GM18505 (cell line): ENCODE data around the gene PGBD5.

Source experiments
- ATAC-seq: cut with Tn5 transposase; IDR thresholded peaks from one replicate; pipeline ENCODE4 v1.9.1; 2021; ENCODE audit not compliant: unreplicated experiment
- POLR2A ChIP-seq: IDR thresholded peaks from 4 replicates; pipeline ENCODE4 v1.6.1; 2011; ENCODE audit warnings: borderline replicate concordance; ENCODE audit not compliant: insufficient read depth, insufficient read length; ENCODE audit errors: extremely low read depth

PGBD5 gene

DNA sequence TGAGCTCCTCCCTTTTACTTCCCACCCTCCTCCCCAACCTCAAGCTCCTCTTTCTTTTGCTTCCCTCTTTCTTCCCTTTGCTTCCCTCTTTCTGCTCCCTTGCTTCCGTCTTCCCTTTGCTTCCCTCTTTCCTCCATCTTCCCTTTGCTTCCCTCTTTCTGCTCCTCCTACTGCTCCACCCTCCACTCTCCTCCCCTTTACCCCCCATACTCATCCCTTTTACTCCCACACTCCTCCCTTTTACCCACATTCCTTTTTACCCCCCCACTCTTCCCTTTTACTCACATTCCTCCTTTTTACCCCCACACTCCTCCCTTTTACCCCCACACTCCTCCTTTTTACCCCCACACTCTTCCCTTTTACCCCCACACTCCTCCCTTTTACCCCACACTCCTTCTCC is 30.2 kb downstream of the PGBD5 start:
- no peak for TF ChIP-seq POLR2A
- ATAC-seq = no peak

DNA sequence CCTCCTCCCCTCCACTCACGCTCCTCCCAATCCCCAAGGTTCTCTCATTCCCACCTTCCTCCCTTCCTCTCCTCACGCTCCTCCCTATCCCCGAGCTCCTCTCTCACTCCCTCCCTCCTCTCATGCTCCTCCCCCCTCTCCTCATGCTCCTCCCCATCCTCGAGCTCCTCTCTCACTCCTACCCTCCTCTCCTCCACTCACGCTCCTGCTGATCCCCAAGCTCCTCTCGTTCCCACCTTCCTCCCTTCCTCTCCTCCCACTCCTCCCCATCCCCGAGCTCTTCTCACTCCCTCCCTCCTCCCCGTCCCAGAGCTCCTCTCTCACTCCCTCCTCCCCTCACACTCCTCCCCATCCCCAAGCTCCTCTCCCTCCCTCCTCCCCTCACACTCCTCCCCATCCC is 31.4 kb downstream of the PGBD5 start:
- TF ChIP-seq POLR2A = no peak
- ATAC-seq = no peak

DNA sequence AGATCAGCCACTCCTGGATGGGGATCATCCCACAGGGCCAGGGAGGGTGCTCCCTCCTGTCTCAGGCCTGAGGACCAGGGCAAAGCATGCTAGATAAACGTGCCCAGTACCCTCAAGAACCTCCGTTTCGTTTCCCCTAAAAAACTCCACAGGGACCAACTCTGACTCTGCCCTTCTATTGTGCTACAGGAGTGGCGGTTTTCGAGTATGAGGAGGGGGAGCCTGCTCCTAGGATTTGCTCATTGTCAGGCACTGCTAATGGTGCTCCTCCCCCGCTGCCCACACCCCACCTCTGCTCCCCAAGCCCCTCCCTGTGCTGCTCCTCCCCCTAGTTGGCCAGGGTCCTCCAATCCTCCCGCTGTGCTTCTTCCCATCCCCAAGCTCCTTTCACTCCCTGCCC is 32.0 kb downstream of the PGBD5 start:
- TF ChIP-seq POLR2A = no peak
- no peak for ATAC-seq

DNA sequence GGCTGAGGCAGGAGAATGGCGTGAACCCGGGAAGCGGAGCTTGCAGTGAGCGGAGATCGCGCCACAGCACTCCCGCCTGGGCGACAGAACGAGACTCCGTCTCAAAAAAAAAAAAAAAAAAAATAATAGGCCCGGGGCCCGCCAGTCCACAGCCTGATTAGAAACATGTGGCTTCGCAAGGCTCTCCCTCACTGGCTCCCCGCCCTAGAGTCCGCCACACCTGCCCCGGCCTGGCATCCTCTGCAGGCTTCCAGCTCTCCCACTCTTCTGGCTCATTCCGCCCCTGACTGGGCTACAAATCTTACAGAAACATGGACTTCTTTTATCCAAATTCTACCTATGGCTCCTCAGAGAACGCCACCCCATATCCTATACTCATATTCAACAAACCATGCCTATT is 32.4 kb downstream of the PGBD5 start:
- ATAC-seq = no peak
- no peak for TF ChIP-seq POLR2A

DNA sequence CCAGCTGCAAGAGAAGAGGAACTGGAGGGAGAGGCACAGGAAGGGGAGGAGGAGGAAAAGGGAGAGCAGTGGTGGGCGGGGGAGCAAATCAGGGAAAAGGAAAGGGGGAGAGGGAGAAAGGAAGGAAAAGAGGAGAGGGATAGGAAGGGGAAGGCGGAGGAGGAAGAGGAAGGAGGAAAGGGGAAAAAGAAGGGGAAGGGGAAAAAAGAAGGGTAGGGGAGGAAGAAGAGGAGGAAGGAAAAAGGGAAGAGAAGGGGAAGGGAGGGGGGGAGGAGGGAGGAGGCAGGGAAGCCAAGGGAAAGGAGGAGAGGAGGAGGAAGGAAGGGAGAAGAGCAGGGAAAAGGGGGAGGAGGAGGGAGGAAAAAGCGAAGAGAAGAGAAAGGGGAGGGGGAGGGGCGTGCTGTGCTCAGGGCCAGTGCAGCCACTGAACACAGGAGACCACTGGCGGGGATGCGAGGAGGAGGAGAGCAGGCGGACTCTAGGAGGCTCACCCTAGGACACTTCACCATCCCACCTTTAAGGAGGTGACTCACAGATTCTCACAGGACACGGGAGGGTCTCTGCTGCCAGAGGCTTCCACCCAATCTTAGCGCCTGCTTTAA is 33.1 kb downstream of the PGBD5 start:
- ATAC-seq = no peak
- no peak for TF ChIP-seq POLR2A

DNA sequence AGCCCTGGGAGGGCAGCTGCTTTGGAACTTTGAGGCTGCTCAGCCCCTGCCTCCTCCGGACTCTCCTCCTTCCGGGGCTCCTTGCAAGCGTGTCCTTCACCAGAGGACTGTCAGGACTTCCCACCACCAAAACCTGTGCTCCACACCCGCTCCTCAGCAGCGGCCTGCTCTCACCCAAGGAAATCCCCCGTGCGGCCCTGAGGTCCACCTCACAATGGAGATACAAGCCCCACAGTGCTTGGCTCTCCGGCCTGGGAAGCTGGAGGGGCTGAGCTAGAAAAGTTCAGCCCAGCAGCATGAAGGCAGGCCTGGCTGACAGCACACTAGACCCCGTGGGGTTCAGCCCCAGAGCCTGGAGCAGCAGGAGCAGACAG is 33.6 kb downstream of the PGBD5 start:
- no peak for TF ChIP-seq POLR2A
- ATAC-seq = no peak

DNA sequence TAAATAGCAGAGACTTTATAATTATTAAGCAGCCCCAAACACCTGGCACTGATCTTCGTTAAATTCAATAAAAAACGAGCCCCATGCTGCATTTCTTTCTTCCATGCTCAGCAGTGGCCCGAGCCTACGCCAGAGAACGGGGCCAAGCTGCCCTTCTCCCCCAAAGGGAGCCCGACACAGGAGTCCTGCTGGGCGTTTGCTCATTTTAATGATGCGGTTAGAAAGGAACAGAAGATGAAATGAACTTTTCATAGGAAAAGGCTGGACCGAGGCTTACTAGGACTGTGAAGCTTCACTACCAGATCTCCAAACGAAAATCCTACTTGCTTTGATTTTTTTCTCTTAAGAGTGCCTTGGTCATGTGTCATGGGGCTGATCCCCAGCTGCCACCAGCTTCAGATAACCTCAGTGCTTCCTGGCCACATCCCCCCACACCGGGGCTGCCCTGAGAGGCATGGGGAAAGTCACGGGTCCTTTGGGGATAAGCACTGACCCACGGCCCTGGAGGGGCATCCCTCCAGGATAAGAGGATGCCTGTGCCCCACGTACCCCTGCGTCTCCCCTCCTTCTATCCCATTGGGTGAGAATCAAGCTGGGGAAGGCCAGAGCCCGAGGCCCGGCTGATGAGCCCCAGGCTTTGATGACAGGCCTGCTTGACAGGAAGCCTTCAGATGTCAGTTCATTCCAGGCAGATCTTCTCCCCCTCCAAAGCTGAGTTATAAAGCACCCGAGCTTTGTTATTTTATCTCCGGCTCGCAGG is 34.2 kb downstream of the PGBD5 start:
- TF ChIP-seq POLR2A = no peak
- ATAC-seq = no peak

DNA sequence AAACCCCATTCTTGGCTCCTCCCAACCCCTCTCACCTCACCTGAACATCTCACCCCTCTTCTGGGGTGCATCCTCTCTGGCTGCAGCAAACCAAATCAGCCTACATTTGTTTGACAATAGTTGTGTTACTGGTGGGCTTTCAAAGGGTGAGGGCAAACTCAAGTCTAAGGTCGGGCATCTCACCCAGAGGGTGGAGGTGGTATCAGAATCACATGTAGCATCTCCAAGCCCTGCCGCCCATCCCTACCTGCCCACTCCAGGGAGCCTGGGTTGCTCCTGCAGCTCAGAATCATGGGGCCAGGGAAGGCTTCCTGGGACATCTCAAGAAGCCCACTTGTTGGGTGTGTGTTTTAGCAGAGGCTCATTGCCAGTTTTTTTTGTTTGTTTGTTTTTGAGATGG is 35.8 kb downstream of the PGBD5 start:
- no peak for ATAC-seq
- no peak for TF ChIP-seq POLR2A

DNA sequence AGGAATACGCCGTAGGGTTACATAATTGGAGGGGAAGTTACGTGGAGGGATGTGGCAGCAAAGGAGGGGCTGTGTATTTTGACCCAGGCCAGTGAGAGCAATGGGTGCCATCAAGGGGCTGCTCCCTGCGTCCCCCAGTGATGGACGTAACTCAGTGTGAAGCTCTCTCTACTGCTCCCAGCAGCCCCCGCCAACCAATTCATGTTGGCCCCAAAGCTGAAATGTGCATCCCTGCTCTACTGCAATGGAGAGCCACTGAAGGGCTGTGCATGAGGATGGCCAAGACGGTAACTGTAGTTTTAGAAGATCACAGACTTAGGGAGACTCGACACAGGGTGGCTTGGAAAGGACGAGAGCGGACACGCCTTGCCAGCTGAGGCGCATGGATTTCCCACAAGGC is 38.3 kb downstream of the PGBD5 start:
- ATAC-seq = no peak
- no peak for TF ChIP-seq POLR2A

DNA sequence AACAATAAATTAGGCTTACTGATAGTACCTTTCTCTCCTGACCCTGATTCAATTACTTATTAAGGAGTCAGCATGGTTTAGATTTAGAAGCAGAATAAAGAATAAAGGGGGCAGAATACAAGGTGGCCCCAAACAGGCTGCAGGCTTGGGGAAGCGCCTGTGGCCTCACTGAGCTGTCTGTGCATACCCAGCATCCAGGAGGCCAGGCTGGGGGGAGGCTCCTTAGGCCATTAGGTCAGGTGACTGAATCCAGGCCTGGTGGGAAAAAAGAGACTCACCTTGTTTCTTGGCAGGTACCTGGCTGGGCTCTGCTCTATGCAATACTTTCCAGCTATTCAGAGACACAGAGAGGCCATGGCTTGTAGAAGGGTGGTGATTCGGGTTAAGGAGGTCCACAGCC is 38.8 kb downstream of the PGBD5 start:
- no peak for TF ChIP-seq POLR2A
- no peak for ATAC-seq

DNA sequence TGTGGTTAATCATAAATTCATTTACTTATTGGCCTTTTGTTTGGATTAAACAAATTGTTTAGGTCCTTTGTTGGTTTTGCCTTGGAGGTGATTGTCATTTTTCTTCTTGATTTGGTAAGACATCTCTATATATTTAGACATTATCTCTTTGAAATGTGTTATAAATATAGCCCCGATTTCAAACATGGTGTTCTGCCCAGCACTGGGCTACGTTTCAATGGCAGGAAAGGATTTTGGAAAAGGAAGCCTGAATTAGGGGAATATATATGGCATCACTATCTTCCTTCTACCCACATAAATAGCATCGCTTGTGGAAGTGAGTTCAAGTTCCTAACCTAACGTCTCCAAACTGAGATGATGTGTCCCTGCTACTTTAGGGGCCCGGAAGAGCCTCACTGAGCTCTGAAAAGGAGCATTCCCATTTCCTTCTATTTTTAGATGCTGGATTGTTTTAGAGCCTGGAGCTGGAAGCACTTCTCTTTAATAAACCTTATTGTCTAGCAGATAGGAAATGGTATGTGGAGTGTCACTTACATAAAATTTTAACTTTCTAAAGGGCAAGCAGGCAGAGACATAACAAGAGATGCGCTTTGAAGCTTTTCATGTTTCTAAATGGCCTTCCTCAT is 39.4 kb downstream of the PGBD5 start:
- ATAC-seq = no peak
- no peak for TF ChIP-seq POLR2A

DNA sequence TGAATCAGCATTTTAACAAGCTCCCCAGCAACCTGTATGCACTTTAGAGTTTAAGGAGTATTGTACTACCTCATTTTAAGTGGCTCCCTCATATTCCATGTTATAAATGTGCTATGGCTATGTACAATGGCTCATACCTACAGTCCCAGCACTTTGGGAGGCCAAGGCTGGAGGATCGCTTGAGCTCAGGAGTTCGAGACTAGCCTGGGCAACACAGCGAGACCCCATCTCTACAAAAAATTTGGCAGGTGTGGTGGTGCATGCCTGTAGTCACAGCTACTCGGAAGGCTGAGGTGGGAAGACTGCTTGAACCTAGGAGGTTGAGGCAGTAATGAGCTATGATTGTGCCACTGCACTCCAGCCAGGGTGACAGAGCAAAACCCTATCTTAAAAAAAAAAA is 40.2 kb downstream of the PGBD5 start:
- no peak for ATAC-seq
- no peak for TF ChIP-seq POLR2A

DNA sequence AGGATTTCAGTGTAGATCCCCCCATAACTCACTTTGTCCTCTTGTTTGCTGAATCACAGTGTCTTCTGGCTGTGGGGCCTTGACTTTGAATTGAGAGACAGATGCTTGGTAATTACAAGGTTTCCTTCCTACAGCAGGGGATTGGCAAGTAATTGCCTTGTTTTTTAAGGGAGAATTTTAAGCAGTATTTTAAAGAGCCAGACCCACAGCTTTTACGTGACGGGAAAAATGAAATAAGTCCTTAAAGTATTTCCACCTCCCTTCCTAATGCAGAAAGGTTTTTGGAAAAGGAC is 41.0 kb downstream of the PGBD5 start:
- ATAC-seq = no peak
- no peak for TF ChIP-seq POLR2A

DNA sequence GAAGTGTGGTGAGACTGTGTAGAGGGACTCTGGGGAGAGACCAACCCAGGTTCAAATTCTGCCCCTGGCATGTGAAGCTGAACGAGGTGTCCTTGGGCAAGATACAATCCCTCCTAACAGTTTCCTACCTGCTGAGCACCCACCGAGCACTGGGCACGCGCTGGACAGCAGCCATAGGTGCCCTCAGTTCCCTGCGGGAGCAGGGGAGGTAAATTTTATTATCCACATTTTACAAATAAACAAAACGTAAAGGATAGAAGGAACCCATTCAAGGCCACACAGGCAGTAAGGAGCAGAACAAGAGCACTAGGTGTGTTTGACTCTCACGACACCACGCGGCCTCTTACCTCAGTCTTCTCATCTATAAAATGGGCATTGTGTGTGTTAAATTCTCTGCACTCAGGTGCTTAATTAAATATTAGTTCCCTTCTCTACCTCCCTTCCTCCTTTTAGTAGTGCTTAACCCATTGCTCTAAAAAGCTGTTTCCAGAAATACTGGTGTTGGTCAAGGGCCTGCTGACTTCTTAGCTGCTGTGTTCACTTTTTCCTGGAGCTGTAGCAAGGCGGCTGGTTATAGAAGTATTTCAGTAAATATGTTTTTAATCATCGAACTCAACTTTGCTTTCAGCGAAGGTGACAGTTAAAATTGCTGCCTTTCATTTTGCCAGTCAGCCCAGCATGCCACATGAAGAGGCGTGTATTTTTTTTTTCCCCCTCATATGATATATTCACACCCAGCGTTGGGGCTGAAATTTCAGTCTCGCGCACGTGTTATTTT is 41.6 kb downstream of the PGBD5 start:
- no peak for ATAC-seq
- no peak for TF ChIP-seq POLR2A
